Measurements from ENCODE around the gene CADPS2.

The CADPS2 gene

GRCh38 chr7:122364761-122365280, 521.4 kb downstream of the CADPS2 start:
- H3K4me3 ChIP-seq (ENCODE audit: low read depth, low read length): no peak overlapping the region
- DNase-seq (ENCODE audit: low read depth): no peak
- no peak for TF ChIP-seq CTCF (IDR thresholded peaks at IDR 0.05; ENCODE audit: control insufficient read depth, extremely low read depth, insufficient read depth)

GRCh38 chr7:122363144-122363543, 523.1 kb downstream of the CADPS2 start:
- no peak for TF ChIP-seq CTCF (IDR thresholded peaks at IDR 0.05; ENCODE audit: control insufficient read depth, extremely low read depth, insufficient read depth)

GRCh38 chr7:122362473-122362872, 523.8 kb downstream of the CADPS2 start:
- no peak for DNase-seq (ENCODE audit: low read depth)
- no peak overlapping the region for H3K4me3 ChIP-seq (ENCODE audit: low read depth, low read length)
- TF ChIP-seq CTCF (IDR thresholded peaks at IDR 0.05; ENCODE audit: control insufficient read depth, extremely low read depth, insufficient read depth): no peak

More at GRCh38 chr7:122363144-122363543, 523.1 kb downstream of the CADPS2 start:
- H3K4me3 ChIP-seq (ENCODE audit: low read depth, low read length): no peak overlapping the region
- no peak for DNase-seq (ENCODE audit: low read depth)

- H3K4me3 ChIP-seq (ENCODE audit: low read depth, low read length): no peak overlapping the region
- DNase-seq (ENCODE audit: low read depth): no peak
- TF ChIP-seq CTCF (IDR thresholded peaks at IDR 0.05; ENCODE audit: control insufficient read depth, extremely low read depth, insufficient read depth): no peak
These were observed 531.6 kb downstream of the CADPS2 start for GRCh38 chr7:122354656-122355055.

GRCh38 chr7:122352454-122352853, 533.8 kb downstream of the CADPS2 start:
- H3K4me3 ChIP-seq (ENCODE audit: low read depth, low read length): no peak overlapping the region
- DNase-seq (ENCODE audit: low read depth): no peak
- no peak for TF ChIP-seq CTCF (IDR thresholded peaks at IDR 0.05; ENCODE audit: control insufficient read depth, extremely low read depth, insufficient read depth)

- no peak for DNase-seq (ENCODE audit: low read depth)
- H3K4me3 ChIP-seq (ENCODE audit: low read depth, low read length): no peak overlapping the region
- no peak for TF ChIP-seq CTCF (IDR thresholded peaks at IDR 0.05; ENCODE audit: control insufficient read depth, extremely low read depth, insufficient read depth)
These were observed 535.6 kb downstream of the CADPS2 start for GRCh38 chr7:122350701-122351100.

GRCh38 chr7:122344303-122344620, 542.0 kb downstream of the CADPS2 start:
- no peak for DNase-seq (ENCODE audit: low read depth)
- no peak overlapping the region for H3K4me3 ChIP-seq (ENCODE audit: low read depth, low read length)
- no peak for TF ChIP-seq CTCF (IDR thresholded peaks at IDR 0.05; ENCODE audit: control insufficient read depth, extremely low read depth, insufficient read depth)

All from LNCaP clone FGC (cell line).